Measurements from ENCODE around the gene ZFYVE1. TPM values are rescaled to one million over a fixed set of nuclear protein-coding genes. Genes with fewer than 3 reads are reported as not detected.

ZFYVE1 gene
- total and polyA plus RNA-seq, 2 experiments from 2014 or later = 3.2 to 12.5 TPM

DNA sequence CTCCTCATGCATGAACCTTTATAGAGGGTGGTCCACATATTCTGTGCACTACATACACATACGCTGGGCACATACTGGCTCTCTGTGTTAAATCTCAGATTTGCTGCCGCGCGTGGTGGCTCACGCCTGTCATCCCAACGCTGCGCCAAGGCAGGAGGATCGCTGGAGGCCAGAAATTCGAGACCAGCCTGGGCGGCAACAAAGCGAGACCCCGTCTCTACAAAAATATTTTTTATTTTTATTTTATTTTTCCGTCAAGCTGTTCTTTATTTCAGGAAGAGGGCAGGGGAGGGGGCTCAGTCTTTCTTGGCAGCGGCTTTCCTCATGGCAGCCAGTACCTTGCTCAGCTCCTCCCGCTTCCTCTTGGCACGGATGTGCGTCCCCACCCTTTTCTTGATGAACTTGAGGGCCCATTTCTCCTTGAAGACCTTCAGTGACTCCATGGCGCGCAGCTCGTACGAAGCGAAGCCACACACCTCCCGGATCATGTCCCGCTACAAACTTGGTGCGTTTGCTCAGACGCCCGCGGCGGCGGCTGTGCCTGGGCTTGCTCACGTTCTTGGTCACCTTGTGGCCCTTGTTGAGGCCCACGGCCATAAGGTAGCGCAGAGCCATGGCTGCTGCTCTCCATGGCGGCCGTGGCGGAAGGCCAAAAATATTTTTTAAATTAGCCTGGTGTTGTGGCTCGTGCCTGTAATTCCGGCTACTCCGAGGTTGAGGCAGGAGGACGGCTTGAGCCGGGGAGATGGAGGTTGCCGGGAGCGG, 97.4 kb downstream of the ZFYVE1 start:
- Histone ChIP-seq H3F3A (replicated peaks; ENCODE audit: low read depth) (no peaks in the 10 kb centered on the region), H3K4me2 (no peak overlapping the region), H3K27me3 (ENCODE audit: insufficient read depth) (peaks cover 13% of the 10 kb centered on the region), H3K27ac (ENCODE audit: low read depth) (no peak overlapping the region), H3K4me1 (ENCODE audit: insufficient read depth) (peaks cover 23% of the 10 kb centered on the region), H3K4me3 (no peak overlapping the region), H2AFZ (no peak overlapping the region), H3K9me2 (ENCODE audit: insufficient read depth) (no peaks in the 10 kb centered on the region), H3K36me3 (ENCODE audit: insufficient read depth) (no peaks in the 10 kb centered on the region), H3K79me2 (replicated peaks; ENCODE audit: insufficient read depth) (peaks cover 53% of the 10 kb centered on the region), H4K20me1 (replicated peaks; ENCODE audit: insufficient read depth) (no peaks in the 10 kb centered on the region; the same call in 1 of the 2 replicates)
- DNase-seq (ENCODE audit: low spot score) (no peak), ATAC-seq (no peak)
- H3K27ac Mint-ChIP-seq = peak overlapping the region; percentile 46; the same call in 1 of the 2 replicates
- TF ChIP-seq EZH2 (IDR thresholded peaks at IDR 0.05; ENCODE audit: low read depth, unreplicated experiment) (no peak), ETS1 (IDR thresholded peaks at IDR 0.05) (no peak), EZH2phosphoT487 (IDR thresholded peaks at IDR 0.05; ENCODE audit: unreplicated experiment) (no peak), CREB1 (CRISPR knock-in tag; IDR thresholded peaks at IDR 0.05; ENCODE audit: low read depth) (no peak), CTCF (conservative IDR thresholded peaks at IDR 0.05; ENCODE audit: low read depth in 2 of 2) (no peak), ZNF331 (CRISPR knock-in tag; IDR thresholded peaks at IDR 0.05; ENCODE audit: low read depth) (no peak), REST (IDR thresholded peaks at IDR 0.05; ENCODE audit: unreplicated experiment) (no peak), NANOG (IDR thresholded peaks at IDR 0.05; ENCODE audit: borderline replicate concordance) (no peak), JUNB (IDR thresholded peaks at IDR 0.05; ENCODE audit: unreplicated experiment) (no peak), ZNF114 (CRISPR knock-in tag; IDR thresholded peaks at IDR 0.05) (no peak), ZNF462 (CRISPR knock-in tag; IDR thresholded peaks at IDR 0.05) (no peak)
- peaks cover 20% of the 10 kb centered on the region for H3K4me1 Mint-ChIP-seq
- no peaks in the 10 kb centered on the region for H3K9me3 Mint-ChIP-seq
- peaks cover 17% of the 10 kb centered on the region for H3K27me3 Mint-ChIP-seq (ENCODE audit: insufficient read depth, low read depth, poor library complexity)
- H3K4me3 Mint-ChIP-seq = no peak overlapping the region
- no peaks in the 10 kb centered on the region for H3K36me3 Mint-ChIP-seq (ENCODE audit: low read depth)

All from GM23338 (cell line).